Spleen (tissue), 11 donors: Measurements from ENCODE around the gene DSTYK. TPM values are rescaled to one million over a fixed set of nuclear protein-coding genes. Genes with fewer than 3 reads are reported as not detected.

ENCODE experiments used
- DNase-seq: peaks from one replicate; pipeline ENCODE4 v3.0.0-alpha.2; 2020
- H3K27ac ChIP-seq, 8 donors: fragments of 200-600 bp; sonication (generic) in 7 of 8; 1 replicate in 4 of 8; 2 replicates in 4 of 8; pipeline versions ENCODE4 v1.5.0 to v1.8.0; 2016 to 2021; ENCODE audit warnings: inconsistent platforms in 4 of 8, mild to moderate bottlenecking in 4 of 8, moderate library complexity in 1 of 8
- H3K27me3 ChIP-seq, 7 donors: fragments of 200-600 bp; sonication (generic) in 6 of 7; replicated peaks in 1 of 7; 1 replicate in 4 of 7; 2 replicates in 3 of 7; pipeline versions ENCODE4 v1.5.0 to v1.8.0; 2016 to 2021; ENCODE audit warnings: inconsistent platforms in 3 of 7, mild to moderate bottlenecking in 1 of 7
- H3K36me3 ChIP-seq, 6 donors: fragments of 200-600 bp; sonication (generic) in 5 of 6; 1 replicate in 4 of 6; 2 replicates in 2 of 6; pipeline versions ENCODE4 v1.5.0 to v1.8.0; 2016 to 2021; ENCODE audit warnings: inconsistent platforms in 2 of 6
- H3K4me1 ChIP-seq, 6 donors: fragments of 200-600 bp; sonication (generic) in 5 of 6; 1 replicate in 3 of 6; 2 replicates in 3 of 6; pipeline versions ENCODE4 v1.5.0 to v1.8.0; 2016 to 2021; ENCODE audit warnings: inconsistent platforms in 3 of 6
- H3K4me3 ChIP-seq, 8 donors: fragments of 200-600 bp; sonication (generic) in 7 of 8; 1 replicate in 4 of 8; 2 replicates in 4 of 8; pipeline versions ENCODE4 v1.5.0 to v1.8.0; 2016 to 2021; ENCODE audit warnings: inconsistent platforms in 4 of 8, mild to moderate bottlenecking in 4 of 8, moderate library complexity in 2 of 8
- H3K9me3 ChIP-seq, 8 donors: fragments of 200-600 bp; sonication (generic) in 7 of 8; 1 replicate in 4 of 8; 2 replicates in 4 of 8; pipeline versions ENCODE4 v1.5.0 to v1.8.0; 2016 to 2021; ENCODE audit warnings: inconsistent platforms in 4 of 8
- POLR2A ChIP-seq, 3 donors: fragments of 450-650 bp; IDR thresholded peaks; one replicate each; pipeline ENCODE4 v1.5.1; 2017; ENCODE audit warnings: antibody characterized with exemption in 3 of 3, mild to moderate bottlenecking in 1 of 3
- POLR2AphosphoS5 ChIP-seq, 3 donors: sonication (generic); formaldehyde crosslinking; IDR thresholded peaks; one replicate each; pipeline ENCODE4 v1.5.1; 2017; ENCODE audit warnings: antibody characterized with exemption in 3 of 3
- WGBS, 5 donors: extraction: QIAGEN DNeasy Blood & Tissue Kit in 3 of 5; methylation state at CpG; one replicate each; pipeline versions ENCODE4 v1.1.5 to v1.1.7; 2013 to 2018; 5-methylcytosine and 5-hydroxymethylcytosine counted together
- intact Hi-C: fragments of 100-400 bp; cut with DNase I; formaldehyde crosslinking; loops from one replicate; pipeline ENCODE4 v1.15.0; 2023; ENCODE audit warnings: low total_unique reads
- polyA plus RNA-seq, 3 donors: library from polyadenylated mRNA; stranded (reverse); fragments of 200-250 nt; gene quantifications; one replicate each; pipeline ENCODE4 v1.2.1, GENCODE V29; 2013
- total RNA-seq, 7 donors: library from RNA; depleted of rRNA in 3 of 7; stranded (reverse); fragments of >200 nt in 3 of 7; fragmentation: NEBNext Ultra II Directional in 4 of 7; extraction: Animal tissue kit (Norgen Biotek cat#: 25700) in 4 of 7; gene quantifications; one replicate each; pipeline versions ENCODE4 v1.1.0 to v1.2.1, GENCODE V29; 2016 to 2021
- TF ChIP-seq, protein P1 (sequence below), 11 experiments: fragments of 200-600 bp in 7 of 11; fragments of 450-650 bp in 4 of 11; sonication (generic) in 4 of 11; IDR thresholded peaks in 8 of 11; conservative IDR thresholded peaks in 3 of 11; 1 replicate in 7 of 11; 2 replicates in 4 of 11; pipeline versions ENCODE4 v1.4.0 to v1.8.0; 2016 to 2021; ENCODE audit warnings: antibody characterized with exemption in 11 of 11, inconsistent platforms in 4 of 11, mild to moderate bottlenecking in 1 of 11
- donor health status: healthy with polysubstance abuse.
- donor health status: DM: no; HTN: no; CAD: no; lungs with moderate emphysema.
- donor health status: DM: no; HTN: no; CAD: no.
- donor health status: Bipolar disorder and iron deficiency.
- donor health status: healthy.
- donor health status: DM: no; HTN: no; CAD: no.
- donor health status: DM: yes; HTN: yes; CAD: no.

The DSTYK gene
- total and polyA plus RNA-seq, 10 donors: 2.2 to 24.3 (median 16.1) TPM

DNA sequence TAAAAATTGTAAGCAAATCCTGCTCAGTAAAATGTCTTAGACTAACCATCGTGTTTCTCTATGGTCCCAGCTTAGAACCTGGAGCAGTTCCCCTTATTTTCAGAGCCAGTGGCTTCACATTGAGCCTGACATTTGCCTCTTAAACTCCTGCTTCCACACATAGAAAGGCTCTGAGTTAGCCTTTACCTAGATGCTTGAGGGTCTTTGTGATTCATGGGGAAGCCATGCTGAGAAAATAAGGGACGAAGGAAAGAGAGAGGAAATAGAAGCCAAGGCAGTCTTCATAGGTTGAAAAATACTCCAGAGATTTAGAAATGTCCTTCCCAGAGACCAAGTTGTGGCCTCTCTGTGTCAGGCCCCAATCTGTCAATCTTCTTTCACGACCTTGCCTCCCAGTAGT is 73.6 kb downstream of the DSTYK start:
- Histone ChIP-seq H3K4me1 (peaks cover 7 to 23% (median 15%) of the 10 kb centered on the region in 6 donors), H3K4me3 (no peak overlapping the region), H3K27ac (no peak overlapping the region), H3K9me3 (no peaks in the 10 kb centered on the region), H3K27me3 (no peaks in the 10 kb centered on the region), H3K36me3 (no peaks in the 10 kb centered on the region)
- WGBS, 5 donors: 74 to 83% (median 80%) methylated on average over 3 of the region's 3 CpGs
- intact Hi-C loops: no loop called here
- DNase-seq: no peak
- TF ChIP-seq POLR2AphosphoS5 (IDR thresholded peaks at IDR 0.05): no peak
- TF ChIP-seq, protein P1, sequence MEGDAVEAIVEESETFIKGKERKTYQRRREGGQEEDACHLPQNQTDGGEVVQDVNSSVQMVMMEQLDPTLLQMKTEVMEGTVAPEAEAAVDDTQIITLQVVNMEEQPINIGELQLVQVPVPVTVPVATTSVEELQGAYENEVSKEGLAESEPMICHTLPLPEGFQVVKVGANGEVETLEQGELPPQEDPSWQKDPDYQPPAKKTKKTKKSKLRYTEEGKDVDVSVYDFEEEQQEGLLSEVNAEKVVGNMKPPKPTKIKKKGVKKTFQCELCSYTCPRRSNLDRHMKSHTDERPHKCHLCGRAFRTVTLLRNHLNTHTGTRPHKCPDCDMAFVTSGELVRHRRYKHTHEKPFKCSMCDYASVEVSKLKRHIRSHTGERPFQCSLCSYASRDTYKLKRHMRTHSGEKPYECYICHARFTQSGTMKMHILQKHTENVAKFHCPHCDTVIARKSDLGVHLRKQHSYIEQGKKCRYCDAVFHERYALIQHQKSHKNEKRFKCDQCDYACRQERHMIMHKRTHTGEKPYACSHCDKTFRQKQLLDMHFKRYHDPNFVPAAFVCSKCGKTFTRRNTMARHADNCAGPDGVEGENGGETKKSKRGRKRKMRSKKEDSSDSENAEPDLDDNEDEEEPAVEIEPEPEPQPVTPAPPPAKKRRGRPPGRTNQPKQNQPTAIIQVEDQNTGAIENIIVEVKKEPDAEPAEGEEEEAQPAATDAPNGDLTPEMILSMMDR (IDR thresholded peaks at IDR 0.05 in 8 of 11, conservative IDR thresholded peaks at IDR 0.05 in 3 of 11): no peak
- no peak for TF ChIP-seq POLR2A (IDR thresholded peaks at IDR 0.05)

DNA sequence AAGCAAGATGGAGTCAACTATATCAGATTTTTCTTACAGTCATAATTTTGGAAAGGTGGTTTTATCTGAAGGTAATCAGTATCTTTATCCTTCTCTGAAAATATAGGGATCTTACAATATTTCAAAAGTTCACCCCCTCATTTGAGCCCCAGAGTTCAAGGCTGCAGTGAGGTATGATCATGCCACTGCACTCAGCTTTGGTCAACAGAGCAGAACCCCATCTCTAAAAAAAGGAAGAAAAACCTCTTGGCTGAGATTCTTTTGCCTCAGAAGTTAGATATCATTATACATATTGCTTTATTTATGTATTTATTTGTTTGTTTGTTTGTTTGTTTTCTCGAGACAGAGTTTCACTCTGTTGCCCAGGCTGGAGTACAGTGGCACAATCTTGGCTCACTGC is 78.2 kb downstream of the DSTYK start:
- no peak overlapping the region for H3K4me3 ChIP-seq
- H3K4me1 ChIP-seq: peaks cover 0 to 3% (median 0%) of the 10 kb centered on the region in 6 donors
- no peak for DNase-seq
- TF ChIP-seq POLR2AphosphoS5 (IDR thresholded peaks at IDR 0.05) (no peak), POLR2A (IDR thresholded peaks at IDR 0.05) (no peak)
- TF ChIP-seq, protein P1 (IDR thresholded peaks at IDR 0.05 in 8 of 11, conservative IDR thresholded peaks at IDR 0.05 in 3 of 11): no peak
- 57 to 90% (median 72%) methylated on average over 1 of the region's 1 CpG for WGBS, 5 donors
- no peaks in the 10 kb centered on the region for H3K36me3 ChIP-seq
- H3K27me3 ChIP-seq: no peaks in the 10 kb centered on the region
- intact Hi-C loops: no loop called here
- no peak overlapping the region for H3K27ac ChIP-seq
- H3K9me3 ChIP-seq: no peaks in the 10 kb centered on the region

DNA sequence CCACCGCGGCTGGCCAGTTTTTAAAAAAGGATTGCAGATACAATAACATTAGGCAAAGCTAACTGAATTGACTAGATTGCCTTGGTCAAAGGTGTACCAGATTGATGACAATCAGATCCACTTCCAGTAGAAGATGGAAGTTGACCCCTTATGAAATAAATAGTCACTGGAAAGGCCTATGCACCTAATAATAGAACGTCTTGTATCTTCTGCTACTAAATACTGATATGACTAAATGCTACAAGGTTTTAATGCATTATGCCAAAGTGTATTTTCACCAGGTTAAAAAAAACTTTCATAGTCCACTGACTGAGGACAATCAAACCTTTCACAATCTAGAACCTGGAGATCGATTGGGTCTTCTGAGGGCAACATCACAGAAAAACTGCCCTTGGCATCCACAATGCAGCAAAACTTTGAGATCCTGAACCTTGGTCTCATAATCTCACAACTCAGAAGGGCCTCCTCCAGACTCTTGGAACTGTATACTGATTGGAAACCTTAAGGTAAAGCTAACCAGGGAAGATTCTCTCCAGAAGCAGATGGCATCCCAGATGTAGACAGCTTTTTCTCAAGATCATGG is 82.0 kb downstream of the DSTYK start:
- Histone ChIP-seq H3K4me3 (no peak overlapping the region), H3K27me3 (no peaks in the 10 kb centered on the region), H3K9me3 (no peaks in the 10 kb centered on the region), H3K36me3 (no peaks in the 10 kb centered on the region), H3K4me1 (peaks cover 0 to 6% (median 0%) of the 10 kb centered on the region in 6 donors), H3K27ac (no peak overlapping the region)
- intact Hi-C loops: loop anchor here (10.0 kb wide), 1 partner anchor 95 kb away; the partner anchor contains the start of gene TMCC2
- 81 to 89% (median 84%) methylated on average over 4 of the region's 4 CpGs for WGBS, 5 donors
- DNase-seq: no peak
- no peak for TF ChIP-seq POLR2AphosphoS5 (IDR thresholded peaks at IDR 0.05)
- TF ChIP-seq, protein P1 (IDR thresholded peaks at IDR 0.05 in 8 of 11, conservative IDR thresholded peaks at IDR 0.05 in 3 of 11): no peak
- TF ChIP-seq POLR2A (IDR thresholded peaks at IDR 0.05): no peak

DNA sequence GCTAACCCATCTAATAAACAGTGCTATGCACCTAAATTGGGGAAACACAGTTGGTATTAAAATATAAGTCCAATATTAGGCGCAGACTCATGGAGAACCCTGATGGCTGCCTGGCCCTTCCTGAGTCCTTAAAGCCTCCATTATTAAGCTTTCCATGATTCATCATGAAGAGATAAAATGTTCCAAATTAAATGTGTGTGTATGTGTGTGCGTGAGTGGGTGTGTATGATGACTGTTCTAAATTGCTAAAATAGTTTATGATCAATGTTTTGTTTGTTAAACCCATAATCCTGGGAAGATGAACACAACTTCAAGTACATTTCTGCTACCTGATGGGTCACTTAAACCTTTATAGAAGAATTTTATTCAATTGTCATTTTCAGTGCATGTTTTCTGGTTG is 83.5 kb downstream of the DSTYK start:
- Histone ChIP-seq H3K27ac (no peak overlapping the region), H3K4me1 (peaks cover 0 to 14% (median 2%) of the 10 kb centered on the region in 6 donors), H3K27me3 (no peaks in the 10 kb centered on the region), H3K9me3 (no peaks in the 10 kb centered on the region), H3K36me3 (no peaks in the 10 kb centered on the region), H3K4me3 (no peak overlapping the region)
- intact Hi-C loops: loop anchor here (10.0 kb wide), 1 partner anchor 97 kb away; the partner anchor contains the start of gene TMCC2
- TF ChIP-seq POLR2AphosphoS5 (IDR thresholded peaks at IDR 0.05): no peak
- TF ChIP-seq, protein P1 (IDR thresholded peaks at IDR 0.05 in 8 of 11, conservative IDR thresholded peaks at IDR 0.05 in 3 of 11): no peak
- TF ChIP-seq POLR2A (IDR thresholded peaks at IDR 0.05): no peak
- 87 to 96% (median 89%) methylated on average over 2 of the region's 2 CpGs for WGBS, 5 donors
- DNase-seq: no peak
